Hematopoietic multipotent progenitor cell treated with erythropoietin and hydrocortisone succinate and interleukin-3 and kit ligand, for 8 days (in vitro differentiated cells): ENCODE measurements around the gene FOXRED1.
A peak's percentile ranks its signal among the peaks of the same experiment; 100 is the strongest.
"Not testable (repeated sequence)": the region's sequence is repeated elsewhere in the genome, so short reads cannot be mapped to it uniquely, and the experiment has no call there.

Experiments
- DNase-seq: peaks from one replicate; pipeline ENCODE4 v3.0.0-alpha.2; 2015

Gene FOXRED1

DNA sequence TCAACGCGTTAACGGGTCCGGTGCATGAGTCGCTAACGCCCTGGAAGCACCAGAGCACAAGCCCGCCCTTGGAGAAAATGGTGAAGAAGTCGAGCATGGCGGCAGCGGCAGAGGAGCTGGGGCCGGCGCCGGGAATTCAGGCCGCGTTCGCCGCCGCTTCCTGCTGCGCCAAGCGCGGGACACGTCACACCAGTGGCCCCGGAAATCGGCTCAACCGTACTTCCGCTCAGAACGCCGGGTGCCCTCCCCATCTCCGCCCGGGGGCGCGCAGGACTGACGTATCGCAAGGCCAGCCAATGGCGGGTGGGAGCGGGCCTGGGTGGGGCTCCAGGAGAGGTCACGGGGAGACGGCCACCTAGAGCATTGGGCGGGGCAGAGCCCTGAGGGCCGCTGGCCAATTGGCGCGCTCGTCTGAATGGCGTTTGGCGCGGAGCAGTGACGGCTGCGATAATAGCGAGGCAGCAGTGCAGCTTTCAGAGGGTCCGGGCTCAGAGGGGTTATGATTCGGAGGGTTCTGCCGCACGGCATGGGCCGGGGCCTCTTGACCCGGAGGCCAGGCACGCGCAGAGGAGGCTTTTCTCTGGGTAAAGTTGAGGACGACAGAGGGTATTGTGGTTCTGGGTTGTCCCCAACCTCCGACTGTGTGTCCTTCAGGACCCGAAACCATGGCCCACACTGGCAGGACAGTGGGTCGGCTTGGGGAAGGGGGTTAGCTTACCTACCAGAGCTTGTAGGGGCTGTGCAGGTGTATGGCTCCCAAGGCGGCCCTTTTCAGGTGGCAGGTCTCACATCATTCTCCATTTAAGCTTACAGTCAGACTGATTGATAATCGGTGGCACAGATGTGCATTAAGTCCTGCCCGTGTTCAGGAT is at the start of gene FOXRED1, which contains the start of gene SRPRA:
TSS of gene FOXRED1 (plus strand) at position 447 of the 872 bp plus-strand sequence. CDS start at position 500, 53 bp downstream.
TSS of gene SRPRA (minus strand) at position 188 of the 872 bp plus-strand sequence. CDS start at position 97, 91 bp downstream.
- DNase-seq = peak; percentile 99

DNA sequence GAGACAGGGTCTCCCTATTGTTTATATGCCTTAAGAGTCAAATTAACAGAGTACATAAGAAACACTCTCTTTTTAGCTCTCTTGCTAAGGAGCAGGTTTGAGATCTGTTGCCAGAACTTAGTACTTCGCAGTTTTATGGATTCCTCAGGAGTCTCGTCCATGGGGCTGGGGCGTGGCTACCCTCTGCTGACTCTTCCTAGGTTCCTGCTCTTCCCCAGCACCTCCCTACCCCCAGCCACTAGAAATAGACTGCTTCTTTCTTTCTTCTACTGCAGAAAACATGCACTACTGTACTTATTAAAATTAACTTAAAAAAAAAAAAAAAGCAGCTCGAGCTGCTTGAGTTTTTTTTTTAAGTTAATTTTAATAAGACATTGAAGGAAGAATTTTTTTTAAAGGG is 49.4 kb upstream of the FOXRED1 start:
- no peak for DNase-seq

DNA sequence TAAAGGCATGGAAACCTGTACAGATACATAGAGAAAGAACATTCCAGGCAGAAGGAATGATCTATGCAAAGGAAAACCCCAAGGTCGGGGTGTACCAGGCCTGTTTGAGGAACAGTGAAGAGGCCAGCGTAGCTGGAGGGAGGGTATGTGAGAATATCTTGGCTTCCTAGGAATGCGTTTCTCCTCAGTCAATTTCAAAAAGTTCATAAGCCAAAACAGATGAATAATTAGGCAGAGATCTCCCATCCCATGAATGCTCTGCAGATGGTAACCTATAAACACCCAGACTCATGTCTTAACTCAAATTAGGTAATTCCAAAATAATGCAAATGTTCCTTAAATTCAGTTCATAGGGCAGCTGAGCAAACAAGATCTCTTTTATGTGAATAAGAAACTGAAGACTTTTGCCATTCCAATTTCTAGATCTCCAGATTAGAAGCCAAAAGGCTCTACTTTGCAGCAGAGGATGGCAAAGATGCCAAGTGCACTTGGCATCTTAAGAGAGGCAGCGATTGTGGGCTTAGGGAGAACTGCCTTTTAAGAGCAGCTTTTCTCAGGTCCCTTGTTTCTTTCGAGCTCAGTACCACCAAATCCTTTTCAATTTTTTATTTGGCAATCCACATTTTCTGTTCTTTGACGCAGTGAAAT is 44.2 kb upstream of the FOXRED1 start:
- DNase-seq = no peak

DNA sequence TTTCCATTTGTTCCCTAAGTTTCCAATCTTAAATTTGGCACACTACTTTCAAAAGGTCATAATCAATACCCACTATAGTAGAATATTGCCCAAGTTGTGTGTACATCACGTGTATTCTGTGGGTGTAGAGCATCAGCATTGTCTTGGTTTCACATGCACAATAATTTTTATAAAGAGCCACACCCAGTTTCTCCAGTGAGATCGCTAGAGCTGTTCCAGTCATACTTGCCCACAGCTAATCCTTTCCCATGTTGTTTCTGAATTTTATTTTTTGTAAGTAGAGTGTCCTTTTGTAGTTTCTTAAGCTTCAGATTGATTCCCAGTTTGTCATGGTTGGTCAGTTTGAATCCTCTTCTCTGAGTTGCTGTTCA is 43.7 kb upstream of the FOXRED1 start:
- DNase-seq = no peak

DNA sequence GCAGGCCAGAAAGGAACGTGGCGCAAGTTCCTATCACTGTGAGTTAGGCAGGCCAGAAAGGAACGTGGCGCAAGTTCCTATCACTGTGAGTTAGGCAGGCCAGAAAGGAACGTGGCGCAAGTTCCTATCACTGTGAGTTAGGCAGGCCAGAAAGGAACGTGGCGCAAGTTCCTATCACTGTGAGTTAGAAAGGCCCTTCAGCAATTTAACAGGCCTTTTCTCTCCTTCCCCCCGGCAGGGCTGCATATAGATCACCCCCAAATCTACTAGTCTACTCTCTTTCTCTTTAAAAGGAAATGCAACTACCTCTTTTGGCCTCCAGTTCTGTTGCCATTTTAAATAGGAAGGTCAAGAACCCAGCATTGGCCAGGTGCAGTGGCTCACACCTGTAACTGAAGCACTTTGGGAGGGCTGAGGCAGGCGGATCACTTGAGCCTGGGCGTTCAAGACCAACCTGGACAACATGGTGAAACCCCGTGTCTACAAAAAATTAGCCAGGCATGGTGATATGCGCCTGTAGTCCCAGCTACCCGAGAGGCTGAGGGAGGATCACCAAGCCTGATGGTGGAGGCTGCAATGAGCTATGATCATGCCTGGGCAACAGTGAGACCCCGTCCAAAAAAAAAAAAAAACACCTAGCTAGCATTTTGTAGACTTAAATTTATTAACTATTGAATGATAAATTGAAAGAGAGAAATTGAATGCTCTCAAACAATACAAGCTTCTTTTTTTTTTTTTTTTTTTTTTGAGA is 42.4 kb upstream of the FOXRED1 start:
- no peak for DNase-seq

DNA sequence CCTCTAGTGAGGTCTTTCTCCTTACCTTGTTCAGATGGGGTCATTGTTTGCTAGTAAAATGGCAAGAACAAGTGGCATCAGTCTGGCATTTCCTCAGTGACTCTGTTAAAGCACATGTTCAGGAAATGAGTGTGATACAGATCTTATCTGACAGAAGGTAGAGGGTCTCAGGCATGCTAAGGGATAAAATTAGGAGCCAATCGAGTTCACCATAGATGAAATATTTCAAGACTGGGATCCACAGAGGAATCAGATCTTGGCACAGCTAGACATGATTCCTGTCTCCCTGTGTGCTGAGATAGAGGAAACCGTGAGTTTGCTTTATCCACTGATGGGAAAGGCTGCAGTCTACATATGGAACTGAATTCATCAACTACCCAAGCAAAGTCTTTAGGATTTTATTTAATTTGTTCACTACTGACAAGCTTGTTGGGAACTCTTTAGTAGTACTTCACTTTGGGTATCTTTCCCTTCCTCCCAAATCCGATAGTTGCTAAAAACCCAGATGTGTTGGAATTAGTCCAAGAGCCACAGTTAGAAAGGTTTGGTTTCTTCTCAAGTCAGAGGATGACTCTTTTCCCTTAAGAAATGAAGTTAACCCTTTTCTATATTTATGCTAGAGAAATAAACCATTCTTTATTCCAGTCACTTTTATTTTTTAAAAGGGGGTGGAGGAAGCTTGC is 39.0 kb upstream of the FOXRED1 start:
- no peak for DNase-seq

DNA sequence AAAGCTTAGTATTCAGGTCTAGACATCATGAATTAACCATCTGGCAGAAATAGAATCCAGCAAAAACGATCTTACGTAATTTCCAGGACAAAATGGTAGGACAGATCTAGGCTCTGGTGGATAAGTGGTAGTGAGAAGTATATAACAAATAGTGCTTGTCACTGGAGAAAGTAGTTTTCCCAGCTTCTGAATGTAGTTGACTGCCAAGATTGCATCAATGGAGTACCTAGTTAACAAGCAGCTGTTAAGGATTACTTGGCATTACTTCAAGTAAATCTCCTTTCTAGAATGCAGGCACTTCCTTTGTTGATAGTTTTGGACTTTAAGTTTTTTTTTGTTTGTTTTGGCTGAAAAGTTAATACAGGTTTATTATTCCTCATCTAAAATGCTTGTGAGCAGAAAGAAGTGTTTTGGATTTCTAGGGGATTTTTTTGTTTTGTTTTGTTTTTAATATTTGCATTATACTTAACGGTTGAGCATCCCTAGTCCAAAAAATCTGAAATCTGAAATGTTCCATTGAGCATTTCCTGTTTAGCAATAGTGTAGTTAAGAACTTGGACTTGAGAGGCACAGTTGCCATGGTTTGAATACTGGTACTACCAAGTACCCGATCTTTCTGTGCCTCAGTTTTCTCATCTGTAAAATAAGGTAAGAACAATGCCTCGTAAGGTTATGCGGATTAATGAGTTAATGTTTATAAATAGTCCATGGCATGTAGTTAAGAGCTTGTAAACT is 37.1 kb upstream of the FOXRED1 start:
- no peak for DNase-seq

DNA sequence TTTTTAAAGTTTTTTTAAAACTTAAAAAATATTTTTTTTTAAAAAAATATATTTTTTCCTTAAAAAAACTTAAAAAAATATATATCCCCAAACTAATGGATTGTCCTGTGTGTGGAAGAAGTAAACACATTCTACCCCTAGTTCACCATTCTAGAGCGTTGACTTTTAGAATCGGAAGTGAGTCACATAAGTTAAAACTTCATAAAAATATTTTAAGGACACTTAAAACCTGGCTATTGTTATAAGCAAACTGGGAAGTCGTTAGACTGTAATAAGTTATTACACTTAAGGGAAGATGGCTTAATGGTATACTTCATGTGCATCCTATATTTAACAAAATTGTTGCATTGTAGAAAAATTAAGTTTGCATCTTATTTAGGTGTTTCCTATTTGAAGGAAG is 36.3 kb upstream of the FOXRED1 start:
- no peak for DNase-seq

DNA sequence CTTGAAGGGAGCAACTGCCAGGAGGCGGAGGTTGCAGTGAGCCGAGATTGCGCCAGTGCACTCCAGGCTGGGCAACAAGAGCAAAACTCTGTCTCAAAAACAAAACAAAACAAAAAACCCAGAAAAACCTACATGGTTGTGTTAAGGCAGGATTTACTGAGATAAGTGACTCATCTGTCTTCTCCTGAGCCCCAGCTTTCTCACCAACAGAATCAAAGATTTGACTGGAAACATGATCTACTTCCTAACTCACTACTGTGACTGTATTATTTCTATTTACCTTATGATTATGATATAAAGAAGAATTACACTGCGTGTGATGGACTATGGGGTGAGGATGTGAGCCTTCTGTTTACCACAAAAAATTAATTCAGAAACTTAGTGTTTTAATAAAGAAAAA is 35.6 kb upstream of the FOXRED1 start:
- DNase-seq = no peak

DNA sequence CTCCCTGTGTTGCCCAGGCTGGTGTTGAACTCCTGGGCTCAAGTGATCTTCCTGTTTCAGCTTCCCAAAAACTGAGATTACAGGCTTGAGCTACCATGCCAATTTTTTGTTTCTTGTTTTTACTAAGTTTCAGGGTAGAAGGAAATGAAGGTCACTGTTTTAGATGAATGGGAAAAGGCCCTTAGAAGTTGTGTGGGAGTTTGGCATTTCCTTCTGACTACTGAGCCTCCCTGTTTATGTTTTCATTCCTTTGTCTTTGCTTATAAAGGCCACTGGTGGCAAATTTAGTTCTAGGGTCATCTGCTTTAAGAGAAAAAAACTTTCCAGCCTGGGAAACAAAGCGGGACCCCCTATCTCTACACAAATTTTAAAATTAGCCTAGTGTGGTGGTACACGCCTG is 22.3 kb upstream of the FOXRED1 start:
- DNase-seq = no peak

DNA sequence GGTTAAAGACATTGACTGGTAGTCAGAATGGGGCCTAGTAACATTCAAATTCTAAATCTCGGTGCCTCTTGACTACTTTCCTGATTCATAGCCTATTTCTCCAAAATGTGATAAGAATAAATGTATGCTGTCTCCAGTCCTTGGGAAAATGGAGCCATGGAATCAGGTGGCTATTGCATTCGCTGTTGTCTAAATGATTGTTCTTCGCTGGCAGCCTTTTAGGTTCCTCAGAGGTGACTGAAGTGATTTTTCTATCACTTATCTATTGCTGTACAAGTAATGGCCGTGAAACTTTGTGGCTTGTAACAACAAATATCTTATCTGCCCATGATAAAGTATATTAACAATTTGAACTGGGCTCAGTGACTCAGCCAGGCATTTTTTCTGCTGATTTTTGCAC is 15.7 kb upstream of the FOXRED1 start:
- no peak for DNase-seq

DNA sequence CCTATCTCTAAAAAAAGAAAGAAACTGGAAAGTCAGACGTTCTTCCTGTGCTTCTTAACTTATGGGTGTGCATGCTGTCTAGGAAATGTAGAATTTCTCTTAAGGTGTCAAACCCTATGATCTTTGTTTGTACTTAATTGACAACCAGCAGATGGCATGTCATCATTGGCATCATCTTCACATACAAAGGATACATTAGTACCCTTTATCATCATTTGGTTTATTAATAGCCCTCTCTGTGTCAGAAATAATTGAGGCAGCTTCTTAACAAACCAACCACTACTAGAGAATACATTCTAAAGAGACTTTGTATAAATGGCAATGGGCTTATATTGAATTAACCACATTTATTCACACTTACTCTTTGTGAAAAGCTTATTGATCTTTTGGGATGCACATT is 14.1 kb upstream of the FOXRED1 start:
- DNase-seq = no peak

DNA sequence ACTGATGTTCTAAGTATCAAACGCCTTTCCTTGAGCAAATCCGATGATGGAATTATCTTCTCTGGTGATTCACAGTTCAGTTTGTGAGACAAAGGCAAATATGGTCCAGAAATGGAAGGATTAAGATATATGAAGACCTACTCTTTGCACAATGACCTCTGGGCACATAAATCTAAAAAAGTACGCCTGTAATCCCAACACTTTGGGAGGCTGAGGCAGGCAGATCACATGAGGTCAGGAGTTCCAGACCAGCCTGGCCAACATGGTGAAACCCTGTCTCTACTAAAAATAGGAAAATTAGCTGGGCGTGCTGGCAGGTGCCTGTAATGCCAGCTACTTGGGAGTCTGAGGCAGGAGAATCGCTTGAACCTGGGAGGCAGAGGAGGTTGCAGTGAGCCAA is 13.4 kb upstream of the FOXRED1 start:
- not testable (repeated sequence) for DNase-seq

DNA sequence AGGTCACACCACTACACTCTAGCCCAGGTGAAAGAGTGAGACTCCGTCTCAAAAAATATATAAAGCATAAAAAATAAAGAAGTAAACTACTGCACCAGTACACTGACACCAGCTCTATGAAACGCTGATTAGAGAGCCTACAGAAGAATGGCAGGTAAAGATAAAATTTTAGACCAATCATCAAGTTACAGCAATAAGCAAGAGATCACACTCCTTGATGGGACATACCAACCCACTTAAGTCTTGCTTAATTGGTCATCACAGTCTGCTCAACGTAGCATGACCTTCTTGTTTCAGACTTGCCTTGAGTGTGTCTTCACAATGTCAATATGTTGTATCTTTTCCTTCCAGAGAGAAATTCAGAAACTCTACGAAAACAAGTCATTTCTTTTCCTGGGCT is 12.7 kb upstream of the FOXRED1 start:
- no peak for DNase-seq

DNA sequence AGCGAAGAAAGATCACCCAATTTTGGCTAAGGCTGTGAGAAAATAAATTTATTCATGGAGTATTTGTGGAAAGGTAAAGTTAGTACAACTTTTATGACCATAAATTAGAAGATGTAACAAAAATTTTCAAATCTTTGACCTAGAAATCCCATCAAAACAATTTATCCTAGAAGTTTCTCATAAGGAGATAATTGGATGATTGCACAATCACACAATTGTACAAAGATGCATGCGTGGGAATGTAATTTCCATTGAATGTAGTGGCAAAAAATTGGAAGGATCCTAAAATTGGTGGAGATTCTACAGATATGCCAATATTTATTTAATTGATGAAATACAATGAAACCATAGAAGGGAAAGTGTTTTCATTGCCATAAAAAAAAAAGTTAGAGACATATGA is 11.8 kb upstream of the FOXRED1 start:
- no peak for DNase-seq

DNA sequence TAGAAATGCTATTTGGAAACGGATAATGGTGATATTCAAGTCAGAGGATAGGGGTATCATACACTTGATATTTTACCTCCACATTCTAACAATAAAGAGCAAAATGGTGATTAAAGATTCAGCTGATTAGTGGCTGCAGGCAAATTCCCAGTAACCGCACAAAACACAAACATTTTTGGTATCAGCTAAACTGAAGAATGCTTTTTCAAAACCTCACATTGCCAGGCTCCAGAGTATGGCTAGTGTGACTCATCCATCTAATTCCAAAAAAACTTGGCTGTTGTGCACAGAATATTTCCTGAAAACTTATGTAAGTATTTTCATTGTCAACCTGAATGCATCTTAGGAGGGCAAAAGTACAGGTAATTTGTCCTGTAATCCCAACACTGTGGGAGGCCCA is 11.2 kb upstream of the FOXRED1 start:
- no peak for DNase-seq

DNA sequence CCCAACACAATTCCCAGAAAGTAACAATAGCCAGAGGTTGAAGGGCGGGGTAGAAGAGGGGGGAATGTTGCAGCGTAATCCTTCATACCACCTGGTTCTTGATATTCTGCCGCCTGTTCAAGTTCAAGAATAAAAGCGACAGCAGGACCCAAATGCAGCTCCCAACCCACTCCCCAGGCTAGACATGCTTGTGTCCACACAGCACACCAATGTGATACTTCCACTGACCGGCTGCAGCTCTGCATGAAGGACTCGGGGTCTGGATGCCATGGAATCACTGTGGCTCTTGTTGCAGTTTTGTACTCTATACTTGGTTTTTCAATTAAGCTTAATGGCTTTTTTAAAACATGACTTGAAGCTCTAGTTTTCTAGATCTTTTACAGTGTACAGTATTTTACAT is 6.7 kb upstream of the FOXRED1 start:
- DNase-seq = no peak

DNA sequence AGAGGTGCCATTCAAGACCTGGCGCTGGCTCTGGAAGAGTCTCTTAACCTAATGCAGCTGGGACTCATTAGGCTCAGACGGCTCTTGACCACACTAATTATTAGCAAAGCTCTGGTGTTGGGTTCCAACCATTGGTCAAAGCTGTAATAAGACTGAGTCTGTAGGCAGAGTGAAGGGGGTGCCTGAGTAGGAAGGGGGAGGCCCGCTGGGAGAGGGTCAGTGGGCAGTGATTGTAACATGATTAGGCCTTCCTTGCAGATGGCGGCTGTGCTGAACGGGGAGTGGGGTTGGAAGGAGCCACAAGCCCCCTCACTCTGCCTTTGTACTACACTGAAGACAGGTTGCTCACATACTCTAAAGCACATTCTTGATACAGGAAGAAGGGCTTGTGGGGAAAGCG is 5.5 kb upstream of the FOXRED1 start:
- no peak for DNase-seq

DNA sequence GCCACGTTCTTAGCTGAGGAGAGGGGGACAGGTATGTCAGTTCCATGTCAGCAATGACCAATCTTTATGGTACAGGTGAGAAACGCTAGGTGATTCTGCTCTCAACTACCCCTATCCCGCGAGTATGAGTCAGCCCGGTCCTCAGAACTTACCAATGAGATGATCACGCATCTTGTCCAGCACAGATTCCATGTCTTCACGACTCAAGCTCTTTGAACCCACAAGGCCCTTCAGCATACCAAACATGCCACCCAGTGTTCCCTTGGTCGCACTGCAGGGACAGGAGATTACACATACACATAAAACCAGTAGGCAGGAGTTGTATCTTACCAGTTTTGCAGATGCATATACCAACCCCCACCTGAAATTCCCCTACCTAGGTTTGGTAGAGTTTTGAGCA is 3.1 kb upstream of the FOXRED1 start:
- DNase-seq = peak; percentile 23

DNA sequence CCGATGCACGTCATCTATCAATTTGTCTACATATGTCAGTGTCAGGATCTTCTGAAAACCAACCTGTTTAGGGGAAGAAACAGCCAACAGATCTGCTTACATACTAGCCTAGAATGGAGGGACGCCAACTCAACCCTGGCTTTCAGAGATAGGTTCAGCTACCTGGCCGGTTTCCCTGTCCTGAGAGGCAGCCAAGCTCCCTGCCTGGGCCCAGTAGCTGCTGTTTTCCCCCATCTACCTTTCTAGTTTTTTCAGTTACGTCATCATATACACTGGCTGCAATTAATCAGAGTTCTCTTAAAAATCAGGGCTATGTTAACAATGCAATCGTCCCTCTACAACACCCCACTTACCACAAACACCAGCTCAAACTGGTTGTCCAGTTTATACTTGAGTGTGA is 1.3 kb upstream of the FOXRED1 start:
- no peak for DNase-seq

DNA sequence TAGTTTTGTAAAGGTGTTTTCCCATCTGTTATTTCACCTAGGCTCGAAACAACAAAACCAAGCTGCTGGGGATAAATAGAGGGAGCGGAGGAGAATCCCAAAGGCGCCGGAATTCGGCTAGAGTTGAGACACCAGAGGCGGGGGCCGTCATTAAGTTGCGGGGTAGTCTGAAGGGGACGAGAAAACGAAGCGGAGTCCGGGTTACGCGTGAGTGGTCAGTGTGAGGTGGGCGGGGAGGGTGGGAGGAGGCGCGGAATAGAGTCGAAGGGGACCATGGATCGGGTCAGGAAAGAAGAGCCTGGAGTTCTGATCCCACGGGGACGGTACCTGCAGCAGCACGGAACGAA is 620 bp upstream of the FOXRED1 start:
- DNase-seq = no peak

DNA sequence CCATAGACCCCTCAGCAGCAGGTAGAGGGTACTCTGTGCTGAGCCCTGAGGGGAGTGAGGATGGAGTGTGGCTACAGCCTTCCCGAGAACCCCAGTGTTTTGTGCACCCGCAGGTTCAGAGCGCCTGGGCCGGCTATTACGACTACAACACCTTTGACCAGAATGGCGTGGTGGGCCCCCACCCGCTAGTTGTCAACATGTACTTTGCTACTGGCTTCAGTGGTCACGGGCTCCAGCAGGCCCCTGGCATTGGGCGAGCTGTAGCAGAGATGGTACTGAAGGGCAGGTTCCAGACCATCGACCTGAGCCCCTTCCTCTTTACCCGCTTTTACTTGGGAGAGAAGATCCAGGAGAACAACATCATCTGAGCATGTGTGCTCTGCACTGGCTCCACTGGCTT is 8.4 kb downstream of the FOXRED1 start:
- no peak for DNase-seq

DNA sequence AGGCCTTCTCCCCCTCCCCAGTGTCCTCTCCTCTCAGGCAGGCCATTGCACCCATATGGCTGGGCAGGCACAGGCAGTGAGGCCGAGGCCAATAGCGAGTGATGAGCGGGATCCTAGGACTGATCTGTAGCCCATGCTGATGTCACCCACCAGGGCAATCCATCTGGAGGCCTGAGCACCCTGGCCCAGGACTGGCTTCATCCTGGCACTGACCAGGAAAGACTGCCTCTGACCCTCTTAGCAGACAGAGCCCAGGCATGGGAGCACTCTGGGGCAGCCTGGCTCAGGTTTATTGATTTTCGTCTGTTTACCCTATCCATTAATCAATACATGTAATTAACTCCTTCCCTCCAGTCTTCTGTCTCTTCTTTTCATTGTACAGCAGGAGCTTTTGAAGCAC is 8.8 kb downstream of the FOXRED1 start:
- DNase-seq = no peak
